ENCODE measurements around the gene CDC73. TPM values are rescaled to one million over a fixed set of nuclear protein-coding genes. Genes with fewer than 3 reads are reported as not detected.
"Not testable (repeated sequence)": the region's sequence is repeated elsewhere in the genome, so short reads cannot be mapped to it uniquely, and the experiment has no call there.

The CDC73 gene
- total RNA-seq, 1 donor, result 10.0 TPM

DNA sequence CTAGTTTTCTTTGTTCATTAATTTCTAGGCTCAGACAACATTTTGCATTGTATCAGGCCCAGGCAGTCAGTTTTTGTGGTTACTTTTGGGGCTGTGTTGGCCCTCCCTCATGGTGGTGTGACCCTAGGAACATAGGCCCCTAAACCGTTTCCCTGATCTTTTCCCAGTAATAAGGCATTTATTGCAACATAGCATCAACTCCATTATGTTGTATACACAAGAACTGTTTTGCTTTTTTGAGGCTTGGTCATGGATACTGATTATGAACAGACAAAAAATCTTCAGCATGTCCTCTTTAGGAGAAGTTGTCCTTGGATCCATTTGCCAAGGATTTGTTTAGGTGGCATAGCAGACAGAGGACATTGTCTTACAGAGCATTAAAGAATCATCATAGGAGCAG, 54.3 kb downstream of the CDC73 start:
- DNase-seq (ENCODE audit: low read depth in 2 of 3, low spot score in 2 of 3), result no peak

DNA sequence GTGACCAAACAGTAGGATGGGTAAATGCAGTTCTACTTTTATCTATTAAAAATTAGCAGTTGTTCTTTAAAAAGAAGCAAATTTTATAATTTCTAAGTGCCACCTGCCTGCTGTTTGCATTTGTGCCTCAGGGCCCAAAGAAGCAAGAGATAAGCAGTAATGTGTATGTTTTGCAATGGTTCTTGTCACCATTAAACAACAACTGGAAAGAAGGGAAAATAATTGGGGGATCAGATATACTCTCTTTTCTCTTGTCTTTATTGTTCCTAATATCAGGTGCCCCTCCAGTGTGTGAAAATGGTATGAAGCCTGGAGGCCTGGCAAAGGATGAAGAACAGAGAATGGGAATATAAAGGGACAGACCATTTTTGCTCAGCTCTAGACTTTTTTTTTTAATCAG, 55.0 kb downstream of the CDC73 start:
- DNase-seq (ENCODE audit: low read depth in 2 of 3, low spot score in 2 of 3), result no peak

DNA sequence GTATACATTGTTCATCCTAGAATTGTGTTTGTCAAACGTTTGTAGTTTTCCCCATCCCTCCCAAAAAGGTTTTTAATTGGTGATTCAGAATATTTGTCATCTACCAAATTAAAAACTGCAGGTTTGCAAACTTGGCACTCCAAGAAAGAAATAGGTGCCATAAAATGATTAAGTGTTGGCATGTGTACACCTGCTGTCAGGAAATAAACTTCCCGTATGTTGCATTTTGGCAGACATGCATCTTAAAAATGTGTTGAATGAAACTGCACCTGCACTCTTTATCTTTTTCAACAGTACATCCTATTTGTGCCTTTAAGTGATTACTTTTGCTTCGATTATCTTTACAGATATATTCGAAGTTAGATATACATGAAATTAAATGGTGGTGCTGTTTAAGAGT, 57.3 kb downstream of the CDC73 start:
- DNase-seq (ENCODE audit: low read depth in 2 of 3, low spot score in 2 of 3), result no peak

DNA sequence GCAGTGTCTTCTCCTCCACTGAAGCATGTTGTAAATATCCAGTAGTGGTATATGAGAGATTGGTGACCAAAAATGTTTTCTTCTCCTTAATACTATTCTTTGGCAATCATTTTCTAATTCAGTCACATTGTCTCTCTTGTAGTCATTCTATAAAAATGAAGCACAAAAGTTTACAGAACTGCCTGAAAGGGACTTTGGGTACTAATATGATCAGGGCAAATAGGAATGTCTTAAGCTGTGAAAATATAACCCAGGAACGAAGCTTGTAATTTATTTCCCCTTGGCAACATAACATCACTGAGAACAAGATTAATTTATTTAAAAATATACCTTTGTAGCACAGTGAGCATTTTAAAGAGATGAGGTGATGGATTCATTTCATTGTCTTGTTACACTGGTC, 59.7 kb downstream of the CDC73 start:
- DNase-seq (ENCODE audit: low read depth in 2 of 3, low spot score in 2 of 3), result no peak

DNA sequence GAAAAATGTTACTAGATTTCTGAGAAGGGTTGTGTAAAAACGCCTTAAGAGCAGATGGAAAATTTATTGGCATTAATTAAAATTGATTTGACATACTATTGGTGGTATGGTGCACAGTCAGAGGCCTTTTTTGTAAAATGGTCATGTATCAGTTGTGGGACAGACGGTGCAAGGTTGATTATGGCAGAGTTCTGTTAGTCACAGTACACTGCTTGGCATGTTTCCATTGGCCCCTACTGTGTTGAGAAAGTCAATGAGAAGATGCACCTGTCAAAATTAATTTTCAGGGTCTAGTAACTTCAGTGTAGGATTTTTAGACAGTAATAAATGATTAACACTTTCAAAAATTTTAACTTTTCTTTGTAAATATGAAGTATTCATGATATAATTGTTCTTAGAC, 60.2 kb downstream of the CDC73 start:
- DNase-seq (ENCODE audit: low read depth in 2 of 3, low spot score in 2 of 3), result no peak

DNA sequence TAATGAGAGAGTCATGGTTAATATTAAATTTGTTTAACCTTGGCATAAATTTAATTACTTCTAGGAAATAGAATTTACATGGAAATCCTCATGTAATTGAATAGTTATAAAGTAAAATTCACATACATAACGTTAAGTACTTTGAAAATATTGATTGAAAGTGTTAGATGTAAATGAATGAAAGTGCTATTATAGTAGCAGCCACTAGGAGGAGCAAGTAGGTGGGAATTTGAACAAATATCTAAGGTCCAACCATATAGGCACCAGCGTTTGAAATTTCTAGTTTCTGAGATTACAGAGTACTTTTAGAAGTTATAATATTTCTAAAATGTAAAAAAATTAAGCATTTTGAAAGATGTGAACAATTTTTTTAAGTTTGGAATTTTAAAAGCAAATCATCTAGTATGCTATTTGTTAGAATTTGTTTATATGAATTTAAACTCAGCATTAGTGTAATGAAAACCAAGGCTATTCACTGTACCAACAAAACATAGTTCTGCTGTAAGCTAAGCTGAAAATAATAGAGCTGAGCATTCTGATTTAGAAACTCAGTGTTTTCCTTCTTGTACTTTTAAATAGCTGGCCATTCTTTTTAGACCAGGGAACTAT, 61.3 kb downstream of the CDC73 start:
- DNase-seq (ENCODE audit: low read depth in 2 of 3, low spot score in 2 of 3), result peak; percentile 29 to 65 (median 32)

DNA sequence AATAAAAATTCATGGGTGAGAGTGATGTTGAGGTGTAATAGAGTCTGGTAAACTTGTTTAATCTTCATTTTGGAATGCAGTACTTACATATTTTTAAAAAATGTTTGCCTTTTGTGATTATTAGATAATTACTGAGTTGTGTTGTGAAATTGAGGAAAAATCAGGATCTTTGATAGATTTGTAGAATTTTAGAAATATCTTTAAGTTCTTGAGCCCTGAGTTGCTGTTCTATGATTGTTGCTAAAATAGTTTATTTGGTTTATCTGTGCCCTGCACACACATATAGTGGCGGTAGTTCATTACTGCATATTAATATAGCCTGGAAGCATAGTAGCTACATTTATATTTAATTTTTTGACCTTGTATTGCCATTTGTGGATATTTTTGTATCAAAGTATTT, 62.9 kb downstream of the CDC73 start:
- DNase-seq (ENCODE audit: low read depth in 2 of 3, low spot score in 2 of 3), result no peak

DNA sequence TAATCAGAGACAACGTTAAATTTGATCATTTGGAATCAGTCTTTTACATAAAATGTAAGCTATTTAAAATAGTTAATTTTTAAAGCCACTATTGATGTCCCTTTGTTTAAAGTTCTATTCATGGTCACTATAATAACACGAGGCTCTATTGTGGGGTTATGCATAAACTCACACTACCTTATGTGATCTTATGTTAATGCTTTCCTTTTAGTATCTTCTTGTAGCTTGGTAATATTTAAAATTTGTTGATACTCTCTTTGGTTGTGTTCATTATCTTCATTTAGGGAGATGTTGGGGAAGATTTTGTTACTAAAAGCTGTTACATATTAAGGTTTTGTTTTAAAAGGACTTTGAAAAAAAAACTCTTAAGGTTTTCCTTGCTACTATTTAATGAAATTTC, 63.4 kb downstream of the CDC73 start:
- no peak for DNase-seq (ENCODE audit: low read depth in 2 of 3, low spot score in 2 of 3)

DNA sequence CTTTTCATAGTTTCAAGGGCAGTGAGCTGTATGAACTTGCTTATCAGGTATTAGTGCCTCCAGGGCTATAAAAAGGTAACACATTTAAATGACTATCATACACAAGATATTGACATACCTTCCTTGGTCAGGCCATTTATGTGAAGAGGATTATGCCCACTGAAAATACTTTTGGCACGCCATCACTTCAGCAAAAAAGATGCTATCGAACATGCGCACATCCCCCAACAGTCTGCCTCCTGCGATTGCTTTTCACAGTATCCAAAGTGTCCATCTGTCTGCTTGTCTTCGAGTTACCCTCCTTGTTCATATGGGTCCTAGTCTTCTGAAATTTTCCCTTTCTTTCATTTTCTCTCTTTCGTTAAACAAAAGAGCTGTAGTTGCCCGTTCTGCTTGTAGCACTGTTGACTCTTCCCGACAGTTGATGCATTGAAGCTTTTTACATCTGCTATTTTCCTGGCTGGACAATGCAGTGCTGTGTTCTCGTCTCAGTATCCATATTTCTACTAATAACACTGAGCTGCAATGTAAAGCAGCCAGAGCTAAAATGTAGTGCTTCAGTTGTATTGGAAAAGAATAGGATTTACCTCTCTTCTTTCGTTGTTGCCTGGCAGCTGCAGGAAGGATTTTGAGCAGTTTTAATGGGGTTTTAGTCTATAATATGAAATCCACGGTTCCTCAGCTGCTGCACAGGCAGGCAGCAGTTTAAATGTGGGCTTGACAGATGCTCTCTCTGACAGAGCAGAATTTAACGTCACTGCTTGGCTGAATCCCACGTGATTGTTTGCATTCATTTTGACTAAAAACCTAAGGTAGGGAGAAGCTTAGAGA, 64.3 kb downstream of the CDC73 start, which contains the start of gene B3GALT2:
Gene B3GALT2 (minus strand): TSS at position 713 of the 831 bp plus-strand sequence. CDS start 5,051 bp downstream, outside the sequence.
- peak in 2 of 3 donors; percentile 21 to 59 for DNase-seq (ENCODE audit: low read depth in 2 of 3, low spot score in 2 of 3)

DNA sequence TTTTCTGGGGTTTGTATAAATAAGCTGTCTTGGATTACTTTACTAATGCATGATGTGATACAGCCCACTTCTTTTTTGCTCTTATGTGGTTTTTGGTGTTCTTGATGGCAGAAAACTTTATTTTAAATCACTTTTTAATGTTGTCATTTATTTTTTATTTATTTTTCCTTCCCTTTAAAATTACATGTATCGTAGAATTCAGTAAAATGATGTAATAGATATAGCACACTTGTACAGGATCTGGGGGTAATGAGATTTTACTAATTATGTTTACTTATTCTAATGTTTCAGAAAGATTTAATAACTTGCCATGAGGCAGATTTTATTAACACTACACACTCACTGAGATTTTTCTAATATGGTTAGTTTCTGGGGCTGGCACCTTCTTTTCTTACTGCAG, 65.3 kb downstream of the CDC73 start:
- no peak for DNase-seq (ENCODE audit: low read depth in 2 of 3, low spot score in 2 of 3)

DNA sequence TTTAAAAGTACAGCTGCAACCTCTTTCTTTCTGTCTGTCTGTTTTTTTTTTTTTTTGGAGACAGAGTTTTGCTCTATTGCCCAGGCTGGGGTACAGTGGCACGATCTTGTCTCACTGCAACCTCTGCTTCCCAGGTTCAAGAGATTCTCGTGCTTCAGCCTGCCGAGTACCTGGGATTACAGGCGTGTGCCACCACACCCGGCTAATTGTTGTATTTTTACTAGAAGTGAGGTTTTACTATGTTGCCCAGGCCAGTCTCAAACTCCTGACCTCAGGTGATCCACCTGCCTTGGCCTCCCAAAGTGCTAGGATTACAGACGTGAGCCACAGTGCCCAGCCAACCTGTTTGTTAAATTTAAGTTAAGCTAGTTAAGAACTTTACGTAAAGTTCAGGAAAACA, 67.1 kb downstream of the CDC73 start:
- DNase-seq (ENCODE audit: low read depth in 2 of 3, low spot score in 2 of 3), result not testable (repeated sequence)

DNA sequence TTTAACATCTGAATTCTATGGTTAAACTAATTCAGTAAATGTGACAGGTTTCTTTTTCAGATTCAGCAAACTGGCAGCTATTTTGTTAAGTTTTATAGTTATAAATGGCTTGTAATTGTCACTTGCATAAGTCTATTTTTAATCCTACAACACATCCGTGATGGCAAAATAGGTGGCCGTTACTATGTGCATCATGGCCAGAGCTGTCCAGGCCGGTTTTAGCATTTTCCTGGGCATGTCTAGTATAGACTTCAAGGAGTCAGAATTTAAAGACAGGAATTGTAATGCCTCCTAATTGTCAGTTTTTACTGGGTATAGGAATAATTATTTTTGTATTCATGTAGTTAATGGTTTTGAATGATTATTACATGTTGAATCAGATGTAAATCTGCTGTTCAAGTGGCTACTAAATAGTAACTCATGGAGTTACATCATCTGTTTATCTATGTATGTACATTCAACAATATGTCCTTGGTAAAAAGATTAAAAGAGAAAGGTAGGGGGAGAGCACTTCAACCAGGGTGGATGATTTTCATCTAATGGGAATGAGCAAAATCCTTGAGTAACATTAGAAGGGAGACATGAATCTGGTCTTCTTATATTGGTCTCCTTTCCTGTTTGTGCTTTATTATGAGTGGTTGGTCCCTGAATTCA, 67.7 kb downstream of the CDC73 start:
- no peak for DNase-seq (ENCODE audit: low read depth in 2 of 3, low spot score in 2 of 3)

DNA sequence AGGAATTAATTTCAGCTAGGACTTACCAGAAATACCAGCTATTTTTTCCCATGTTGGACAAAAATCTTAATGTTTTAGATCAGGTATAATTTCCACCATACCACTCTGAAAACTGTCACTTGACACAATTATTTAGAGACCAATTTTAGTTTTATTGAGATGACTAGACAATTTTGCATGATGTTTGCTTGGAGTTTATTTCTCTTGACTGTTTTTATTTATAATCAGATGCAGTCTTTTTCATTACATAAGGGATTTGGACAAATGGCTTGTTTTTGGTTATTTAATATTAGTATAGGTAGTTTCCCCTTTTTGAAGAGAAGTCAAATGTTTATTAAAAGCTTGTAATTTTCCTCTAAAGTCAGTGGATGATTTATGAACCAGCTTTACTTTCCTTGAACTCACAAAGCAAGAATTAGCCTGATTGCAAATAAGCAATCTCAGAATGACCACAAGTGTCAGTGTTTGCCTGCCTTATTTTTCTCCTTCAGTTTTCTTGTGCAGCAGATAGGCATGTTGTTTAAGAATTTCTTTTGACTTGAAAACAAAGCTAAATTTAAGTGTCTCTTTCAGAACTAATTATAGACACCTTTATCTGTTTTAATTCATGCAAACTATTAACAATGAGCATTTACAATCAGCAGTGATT, 68.4 kb downstream of the CDC73 start:
- peak in 1 of 3 donors; percentile 56 for DNase-seq (ENCODE audit: low read depth in 2 of 3, low spot score in 2 of 3)

DNA sequence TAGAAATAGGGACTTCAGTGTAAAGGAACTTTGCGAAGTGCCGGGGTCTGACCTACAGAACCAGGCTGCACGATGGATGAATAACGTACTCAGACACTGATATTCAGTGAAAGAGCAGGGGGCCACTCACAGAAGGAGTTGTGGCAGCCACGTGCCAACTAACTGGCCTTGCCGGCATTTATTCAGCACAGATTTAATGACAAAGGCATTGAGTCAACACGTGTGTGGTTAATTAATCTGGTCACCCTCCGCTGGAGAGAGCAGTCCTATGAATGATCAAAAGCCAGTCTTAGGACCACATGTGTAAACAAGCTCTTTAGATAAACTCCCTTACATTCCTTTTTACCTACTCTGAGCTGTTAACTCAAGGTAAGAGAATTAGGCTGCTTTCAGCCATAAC, 70.8 kb downstream of the CDC73 start:
- DNase-seq (ENCODE audit: low read depth in 2 of 3, low spot score in 2 of 3), result no peak

DNA sequence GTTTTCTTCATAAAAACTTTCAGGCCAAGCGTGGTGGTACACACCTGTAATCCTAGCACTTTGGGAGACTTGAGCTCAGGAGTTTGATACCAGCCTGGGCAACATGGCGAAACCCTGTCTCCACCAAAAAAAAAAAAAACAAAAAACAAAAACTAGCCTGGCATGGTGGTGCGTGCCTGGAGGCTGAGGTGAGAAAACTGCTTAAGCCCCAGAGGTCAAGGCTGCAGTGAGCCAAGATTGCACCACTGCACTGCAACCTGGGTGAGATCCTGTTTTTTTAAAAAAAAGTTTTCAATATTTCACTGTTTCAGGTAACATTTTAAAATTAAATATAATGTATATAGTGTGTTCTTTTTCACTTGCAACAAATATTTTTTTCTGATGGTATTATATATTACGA, 78.1 kb downstream of the CDC73 start:
- no peak for DNase-seq (ENCODE audit: low read depth in 2 of 3, low spot score in 2 of 3)

DNA sequence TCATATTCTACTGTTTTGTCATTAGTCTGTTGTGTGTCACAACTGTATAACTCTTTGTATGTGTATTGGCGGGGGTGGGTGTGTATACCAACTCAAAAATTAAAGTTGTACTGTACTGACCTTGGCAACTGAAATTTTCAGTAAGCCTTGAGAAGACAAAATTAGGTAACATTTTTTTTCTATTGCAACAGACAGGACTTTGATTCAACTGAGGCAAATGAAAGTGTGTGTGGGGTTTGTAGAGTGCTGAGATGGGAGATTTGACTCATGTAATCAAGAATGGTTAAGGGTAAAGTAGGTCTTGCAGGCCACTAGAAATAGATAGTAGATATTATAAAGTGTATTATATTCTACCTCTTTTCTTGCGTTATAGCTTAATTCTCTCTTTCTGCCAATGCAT, 79.2 kb downstream of the CDC73 start:
- DNase-seq (ENCODE audit: low read depth in 2 of 3, low spot score in 2 of 3), result no peak

DNA sequence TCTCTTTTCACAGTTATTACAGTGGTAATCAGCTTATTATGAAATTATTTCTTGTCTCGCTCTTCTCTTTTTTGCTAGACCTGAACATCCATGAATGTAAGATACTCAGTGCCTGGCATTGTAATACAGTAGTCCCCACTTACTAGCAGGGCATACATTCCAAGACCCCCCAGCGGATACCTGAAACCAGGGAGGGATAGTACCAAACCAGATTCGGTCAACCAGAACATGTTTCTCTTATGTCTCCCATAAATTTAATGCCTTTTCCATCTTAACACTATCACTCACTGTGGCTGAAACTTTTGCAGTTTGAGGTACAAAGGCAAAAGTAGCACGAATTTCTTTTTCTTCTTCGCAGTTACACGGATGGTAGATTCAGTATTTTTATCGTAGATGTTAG, 89.2 kb downstream of the CDC73 start:
- no peak for DNase-seq (ENCODE audit: low read depth in 2 of 3, low spot score in 2 of 3)

DNA sequence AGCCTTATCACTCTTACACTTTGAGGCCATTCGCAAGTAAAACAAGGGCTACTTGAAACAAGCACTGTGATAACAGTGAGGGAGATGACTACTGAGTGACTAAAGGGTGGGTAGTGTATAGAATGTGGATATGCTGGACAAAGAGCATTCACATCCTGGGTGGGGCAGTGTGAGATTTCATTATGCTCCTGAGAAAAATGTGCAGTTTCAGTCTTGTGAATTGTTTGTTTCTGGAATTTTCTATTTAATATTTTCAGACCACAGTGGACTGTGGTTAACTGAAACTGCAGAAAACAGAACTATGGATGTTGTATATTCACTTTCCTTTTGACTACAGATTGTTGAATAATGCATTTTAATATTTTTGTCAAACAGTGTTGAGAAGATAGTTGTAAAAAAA, 89.7 kb downstream of the CDC73 start:
- DNase-seq (ENCODE audit: low read depth in 2 of 3, low spot score in 2 of 3), result no peak

DNA sequence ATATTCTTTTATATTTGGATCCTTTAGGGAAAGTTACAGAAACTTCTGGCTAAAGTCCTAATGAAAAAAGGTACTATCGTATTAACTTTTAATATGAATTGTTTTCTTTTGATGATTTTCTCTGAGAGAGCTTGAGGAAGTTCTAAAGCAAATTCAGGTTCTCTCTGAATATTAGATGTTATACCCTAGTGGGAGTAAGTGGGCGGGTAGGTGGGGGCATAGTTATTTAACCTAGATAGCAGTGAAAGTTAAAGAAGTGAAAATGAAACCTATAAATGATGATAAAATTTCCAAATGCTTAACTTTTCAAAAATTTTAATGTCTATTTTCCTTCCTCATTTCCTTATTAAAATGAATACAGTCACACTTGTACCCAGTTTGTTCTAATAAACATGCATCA, 90.8 kb downstream of the CDC73 start:
- no peak for DNase-seq (ENCODE audit: low read depth in 2 of 3, low spot score in 2 of 3)

DNA sequence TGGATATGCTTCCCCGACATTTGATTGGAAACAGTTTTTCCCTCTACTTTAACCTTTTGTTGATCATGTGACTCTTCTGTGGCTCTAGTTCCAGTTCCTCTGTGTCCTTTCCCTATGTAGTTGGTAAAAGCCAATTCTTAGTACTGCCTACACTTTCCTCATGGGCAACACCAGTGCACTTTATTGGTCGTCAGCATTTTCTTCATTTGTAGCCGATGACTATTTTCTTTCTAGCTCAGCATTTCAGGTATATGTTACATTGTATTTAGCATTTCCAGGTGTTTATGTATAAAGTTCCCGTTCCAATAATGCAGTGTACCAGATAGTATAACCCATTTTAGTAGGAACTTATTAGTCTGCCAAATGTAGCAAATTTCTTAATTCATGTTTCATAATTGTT, 92.2 kb downstream of the CDC73 start:
- no peak for DNase-seq (ENCODE audit: low read depth in 2 of 3, low spot score in 2 of 3)

DNA sequence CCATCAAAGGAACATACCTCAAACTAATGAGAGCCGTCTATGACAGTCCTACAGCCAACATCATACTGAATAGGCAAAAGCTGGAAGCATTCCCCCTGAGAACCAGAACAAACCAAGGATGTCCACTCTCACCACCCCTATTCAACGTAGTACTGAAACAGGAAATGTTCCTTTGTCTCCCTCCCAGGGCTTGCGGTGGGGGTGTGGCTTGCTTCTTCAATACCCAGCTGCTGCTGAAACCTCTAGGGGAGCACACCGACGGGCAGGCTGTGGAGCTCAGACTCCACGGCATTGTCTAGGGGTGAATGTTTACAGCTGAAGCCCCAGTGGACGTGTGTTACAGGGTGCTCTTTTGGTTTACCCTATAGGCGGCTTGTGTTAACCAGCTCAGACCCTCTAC, 95.1 kb downstream of the CDC73 start:
- no peak for DNase-seq (ENCODE audit: low read depth in 2 of 3, low spot score in 2 of 3)
